HG03159 (cell line): ENCODE results near the gene CSF1R.
"Not testable (repeated sequence)": the region's sequence is repeated elsewhere in the genome, so short reads cannot be mapped to it uniquely, and the experiment has no call there.

Experiments used
- ATAC-seq: cut with Tn5 transposase; IDR thresholded peaks from one replicate; pipeline ENCODE4 v1.9.1; 2021; ENCODE audit warnings: mild to moderate bottlenecking, moderate library complexity; ENCODE audit not compliant: unreplicated experiment

Gene CSF1R

DNA sequence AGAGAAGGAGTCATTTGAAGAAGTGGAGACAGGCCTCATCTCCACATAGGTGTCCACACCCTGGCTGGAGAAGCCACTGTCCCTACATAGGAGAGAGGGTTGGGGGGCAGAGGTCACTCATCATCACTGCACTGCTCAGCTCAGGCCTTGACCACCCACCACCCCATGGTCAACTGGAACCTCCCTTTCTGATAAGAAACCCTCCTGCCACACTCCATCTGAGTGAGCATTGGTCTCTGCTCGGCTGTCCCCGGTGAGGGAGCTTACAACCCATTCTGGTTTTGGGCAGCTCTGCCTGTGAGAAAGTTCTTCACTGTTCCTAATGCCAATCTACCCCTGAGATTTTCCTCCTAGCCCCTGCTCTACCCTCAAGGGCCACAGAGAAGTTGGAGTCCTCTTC, 28.8 kb downstream of the CSF1R start:
- no peak for ATAC-seq

DNA sequence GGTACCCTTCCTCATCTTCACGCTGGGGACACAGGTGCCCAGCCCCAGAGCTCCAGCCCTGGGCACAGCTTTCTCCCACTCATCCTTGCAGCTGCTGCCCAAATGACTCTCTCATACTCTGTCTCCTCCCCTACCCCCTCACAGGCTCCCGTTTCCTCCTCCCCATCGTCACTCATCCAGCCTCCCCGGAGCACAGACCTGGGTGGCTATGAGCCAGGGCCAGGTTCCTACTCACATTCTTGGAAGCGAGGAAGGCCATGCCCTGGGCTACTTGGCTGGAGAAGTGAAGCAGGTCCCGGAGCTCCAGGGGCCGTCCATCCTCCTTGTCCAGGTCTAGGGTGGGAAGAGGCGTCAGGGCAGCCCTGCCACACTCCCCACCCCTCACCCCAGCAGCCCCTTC, 29.3 kb downstream of the CSF1R start:
- no peak for ATAC-seq

DNA sequence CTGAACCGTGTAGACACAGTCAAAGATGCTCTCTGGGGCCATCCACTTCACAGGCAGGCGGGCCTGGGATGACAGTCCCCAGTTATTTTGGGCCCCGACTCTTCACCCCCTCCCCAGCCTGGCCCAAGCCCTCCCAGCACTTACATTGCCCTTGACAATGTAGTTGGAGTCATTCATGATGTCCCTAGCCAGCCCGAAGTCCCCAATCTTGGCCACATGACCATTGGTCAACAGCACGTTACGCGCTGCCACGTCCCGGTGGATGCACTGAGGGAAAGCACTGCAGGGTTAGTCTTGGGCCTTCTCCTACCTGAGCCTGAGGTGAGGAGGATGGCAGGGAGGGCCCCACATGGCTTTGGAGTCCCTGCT, 30.3 kb downstream of the CSF1R start:
- ATAC-seq, result no peak

DNA sequence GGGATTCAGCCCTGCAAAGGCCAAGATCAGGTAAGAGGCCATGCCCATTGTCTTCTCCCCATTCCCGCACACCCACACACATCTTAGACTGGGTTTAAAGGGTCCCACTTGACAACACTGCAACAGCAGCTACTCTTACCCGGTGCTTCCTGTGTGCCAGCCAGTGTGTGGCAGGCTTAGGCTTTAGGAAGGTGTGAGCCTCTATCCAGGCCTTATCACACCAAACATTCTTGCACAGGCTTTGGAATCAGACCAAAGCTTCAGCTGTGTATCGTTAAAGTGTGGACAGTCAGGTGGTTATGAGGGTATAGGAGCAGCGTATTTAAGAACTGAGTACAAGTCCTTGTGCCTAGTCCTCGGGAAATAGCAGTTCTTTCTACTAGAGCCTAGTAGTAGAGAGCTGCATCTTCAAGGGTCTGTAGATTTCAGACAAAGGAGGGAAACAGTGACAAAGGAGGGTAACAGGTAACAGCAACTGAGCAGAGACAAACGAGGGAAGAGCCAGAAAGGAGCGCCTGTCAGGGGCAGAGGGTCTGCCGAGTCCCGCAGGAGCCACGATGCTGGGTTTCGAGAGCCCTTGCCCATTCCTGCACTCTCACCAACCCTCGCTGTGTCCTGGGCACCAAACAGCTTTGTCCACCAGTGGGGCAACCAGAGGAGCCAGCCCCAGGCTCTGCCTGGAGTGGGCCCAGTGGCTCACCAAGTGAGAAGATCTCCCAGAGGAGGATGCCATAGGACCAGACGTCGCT, 30.9 kb downstream of the CSF1R start:
- ATAC-seq, result no peak

DNA sequence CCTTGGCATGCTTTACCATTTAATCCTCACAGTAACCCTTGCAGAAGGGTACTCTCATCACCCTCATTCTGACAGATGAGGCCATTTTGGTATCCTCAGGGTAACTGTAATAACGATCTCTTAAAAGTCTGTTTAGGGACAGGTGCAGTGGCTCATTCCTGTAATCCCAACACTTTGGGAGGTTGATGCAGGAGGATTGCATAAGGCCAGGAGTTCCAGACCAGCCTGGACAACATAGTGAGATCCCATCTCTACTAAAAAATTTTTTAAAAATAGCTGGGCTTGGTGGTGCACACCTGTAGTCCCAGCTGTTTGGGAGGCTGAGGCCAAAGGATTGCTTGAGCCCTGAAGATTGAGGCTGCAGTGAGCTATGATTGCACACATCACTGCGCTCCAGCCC, 31.8 kb downstream of the CSF1R start:
- ATAC-seq, result no peak

DNA sequence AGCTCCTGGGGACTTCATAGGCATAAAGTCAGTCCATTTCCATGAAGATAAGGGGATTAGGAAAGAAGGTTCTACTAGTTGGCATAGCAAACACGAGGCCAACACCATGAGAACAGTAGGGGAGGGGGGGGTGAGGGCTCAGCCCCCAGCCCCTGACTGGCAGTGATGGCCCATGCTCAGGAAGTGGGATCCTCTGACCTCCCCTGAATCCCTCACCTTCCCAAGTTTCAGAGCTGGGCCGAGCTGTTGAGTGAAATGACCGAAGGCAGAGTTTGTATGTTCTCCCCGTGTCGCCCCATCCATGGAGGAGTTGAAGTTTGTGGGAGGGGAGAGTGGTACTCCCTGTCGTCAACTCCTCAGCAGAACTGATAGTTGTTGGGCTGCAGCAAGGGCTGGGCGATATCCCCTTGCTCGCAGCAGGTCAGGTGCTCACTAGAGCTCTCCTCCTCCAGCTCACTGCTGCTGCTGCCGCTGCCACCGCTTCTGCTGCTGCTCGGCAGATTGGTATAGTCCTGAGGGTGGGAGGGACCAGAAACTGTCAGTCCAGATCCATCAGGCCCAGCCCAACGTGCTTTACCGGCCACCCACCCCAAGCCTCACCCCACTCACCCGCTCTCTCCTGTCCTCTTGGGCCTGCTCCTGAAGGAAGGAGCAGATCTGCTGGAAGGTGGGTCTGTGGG, 32.5 kb downstream of the CSF1R start:
- no peak for ATAC-seq

DNA sequence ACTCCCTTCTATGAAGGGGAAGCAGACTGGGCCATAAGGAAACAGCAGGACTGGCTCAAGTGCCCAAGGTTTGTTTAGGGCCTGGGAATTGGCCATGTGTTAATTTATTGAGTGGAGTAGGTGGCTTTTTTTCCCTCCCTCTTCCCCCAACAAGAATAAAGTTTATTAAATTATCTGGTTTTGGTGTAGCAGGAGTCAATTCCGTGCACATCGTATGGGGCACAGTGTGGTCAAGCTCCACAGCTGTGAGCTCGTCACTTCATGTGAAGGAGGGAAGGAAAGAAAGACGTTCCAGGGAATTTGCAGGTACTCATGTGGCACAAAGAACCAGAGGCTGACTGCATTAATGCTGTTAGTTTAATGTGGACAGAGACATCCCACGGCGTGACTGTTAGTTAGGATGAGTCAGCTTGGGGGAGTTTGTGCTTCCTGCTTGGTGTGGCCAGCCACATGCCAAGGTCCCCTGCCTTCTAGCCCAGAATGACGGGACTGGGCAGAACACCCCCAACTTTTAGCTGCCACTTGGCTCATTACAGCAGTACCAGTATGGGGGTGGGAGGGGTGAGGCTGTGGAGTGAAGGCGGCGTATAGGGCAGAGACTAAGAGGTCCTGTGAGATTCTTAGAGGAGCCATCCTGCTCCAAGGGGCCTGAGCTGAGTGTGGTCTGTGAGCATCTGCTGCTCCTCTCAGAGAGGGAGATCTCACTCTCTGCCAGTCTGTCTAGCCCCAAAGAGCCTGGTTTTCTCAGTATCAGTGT, 33.2 kb downstream of the CSF1R start:
- no peak for ATAC-seq

DNA sequence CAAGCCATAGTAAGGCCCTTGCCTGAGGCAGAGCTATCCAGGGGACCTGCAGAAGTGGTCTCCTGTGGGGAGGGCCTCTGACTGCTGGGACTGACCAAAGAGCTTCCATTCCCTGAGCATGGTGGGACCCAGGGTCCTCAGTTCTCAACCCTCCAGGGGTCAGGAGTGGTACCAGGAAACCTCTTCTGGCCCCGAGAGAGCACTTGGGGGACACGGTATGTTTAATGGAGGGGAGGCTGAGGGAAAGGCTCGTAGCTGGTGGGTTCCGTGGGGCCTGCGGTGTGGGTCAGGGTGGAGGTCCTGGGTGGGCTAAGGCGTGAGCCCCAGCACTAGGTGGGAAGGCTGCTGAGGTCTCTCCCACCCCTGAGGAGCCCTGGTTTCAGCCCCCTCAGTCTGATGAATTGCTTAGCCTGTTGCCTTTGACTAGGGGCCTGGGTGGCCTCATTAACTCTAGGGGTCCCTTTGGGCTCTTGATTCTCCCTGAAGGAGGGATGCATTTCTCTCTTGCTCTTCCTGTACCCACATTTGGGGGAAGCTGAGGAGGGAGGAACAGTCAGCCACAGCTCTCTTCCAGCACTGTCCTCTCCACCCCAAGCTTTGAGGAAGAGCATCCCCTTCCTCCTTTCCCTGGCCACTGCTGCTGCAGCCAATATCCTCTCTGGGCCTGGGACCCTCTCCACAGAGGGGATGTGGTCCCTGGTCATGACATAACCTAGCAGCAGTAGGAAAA, 34.0 kb downstream of the CSF1R start:
- no peak for ATAC-seq

DNA sequence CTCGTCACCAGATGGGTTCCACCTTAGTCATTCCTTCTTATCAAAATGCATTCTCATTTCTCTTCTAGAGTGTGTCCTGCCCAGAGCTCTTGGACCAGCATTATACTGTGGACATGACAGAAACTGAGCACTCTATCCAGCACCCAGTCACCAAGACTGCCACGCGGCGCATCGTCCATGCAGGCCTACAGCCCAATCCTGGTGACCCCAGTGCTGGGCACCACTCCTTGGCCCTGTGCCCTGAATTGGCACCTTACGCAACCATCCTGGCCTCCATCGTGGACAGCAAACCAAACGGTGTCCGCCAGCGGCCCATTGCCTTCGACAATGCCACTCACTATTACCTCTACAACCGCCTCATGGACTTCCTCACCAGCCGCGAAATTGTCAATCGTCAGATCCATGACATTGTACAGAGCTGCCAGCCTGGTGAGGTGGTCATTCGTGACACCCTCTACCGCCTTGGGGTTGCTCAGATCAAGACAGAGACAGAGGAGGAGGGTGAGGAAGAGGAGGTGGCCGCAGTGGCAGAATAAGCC, 34.6 kb downstream of the CSF1R start:
- ATAC-seq, result no peak

DNA sequence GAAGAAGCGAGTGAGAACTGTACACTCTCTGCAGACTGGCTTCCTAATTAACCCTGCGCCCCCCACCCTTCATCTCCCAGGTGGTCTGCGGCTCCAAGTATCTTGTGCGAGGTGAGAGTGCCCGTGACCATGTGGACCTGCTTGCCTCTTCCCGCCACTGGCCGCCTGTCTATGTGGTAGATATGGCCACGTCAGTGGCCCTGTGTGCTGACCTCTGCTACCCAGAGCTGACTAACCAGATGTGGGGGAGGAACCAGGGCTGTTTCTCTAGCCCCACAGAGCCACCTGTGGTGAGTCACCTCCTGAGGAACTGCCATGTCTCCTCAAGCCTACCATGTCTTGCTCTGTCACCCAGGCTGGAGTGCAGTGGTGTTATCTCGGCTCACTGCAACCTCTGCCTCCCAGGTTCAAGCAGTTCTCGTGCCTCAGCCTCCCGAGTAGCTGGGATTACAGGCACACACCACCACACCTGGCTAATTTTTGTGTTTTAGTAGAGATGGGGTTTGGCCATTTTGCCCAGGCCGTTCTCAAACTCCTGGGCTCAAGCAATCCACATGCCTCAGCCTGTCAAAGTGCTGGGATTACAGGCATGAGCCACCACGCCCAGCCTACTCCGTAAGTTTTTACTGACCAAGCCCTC, 36.1 kb downstream of the CSF1R start:
- not testable (repeated sequence) for ATAC-seq

DNA sequence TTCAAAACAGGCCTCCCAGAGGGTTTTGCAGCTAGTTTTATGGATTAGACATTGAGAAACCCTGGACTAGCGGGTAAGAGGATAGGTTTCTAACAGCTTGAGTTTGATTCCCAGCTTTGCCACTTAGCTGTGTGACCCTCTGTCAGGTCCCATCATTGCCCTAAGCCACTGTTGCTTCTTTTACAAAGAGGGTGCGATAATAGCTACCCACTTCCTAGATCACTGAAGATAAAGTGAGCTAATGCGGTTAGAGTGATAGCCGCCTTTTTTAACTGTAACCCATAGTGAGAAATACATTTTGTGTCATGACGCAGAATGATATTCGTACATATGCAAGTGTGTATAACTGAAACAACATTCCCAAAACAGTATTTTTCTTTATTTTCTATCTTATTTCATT, 40.3 kb downstream of the CSF1R start:
- ATAC-seq, result no peak

DNA sequence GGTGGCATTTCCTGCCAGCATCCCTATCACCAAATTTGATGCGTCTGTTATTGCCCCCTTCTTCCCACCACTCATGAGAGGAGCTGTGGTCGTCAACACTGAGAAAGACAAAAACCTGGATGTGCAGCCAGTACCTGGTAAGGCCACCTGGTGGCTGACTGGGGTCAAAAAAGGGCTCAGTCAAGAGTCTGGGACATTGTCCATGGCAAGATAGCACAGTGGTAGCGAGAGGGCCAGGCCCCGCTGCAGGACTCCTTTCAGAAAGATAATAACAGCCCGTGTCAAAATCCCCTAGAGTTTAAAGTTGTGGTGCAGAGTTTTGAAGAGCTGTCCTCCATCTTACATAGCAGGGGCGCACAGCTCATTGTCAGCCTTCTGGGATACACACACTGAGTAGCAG, 40.8 kb downstream of the CSF1R start:
- no peak for ATAC-seq

DNA sequence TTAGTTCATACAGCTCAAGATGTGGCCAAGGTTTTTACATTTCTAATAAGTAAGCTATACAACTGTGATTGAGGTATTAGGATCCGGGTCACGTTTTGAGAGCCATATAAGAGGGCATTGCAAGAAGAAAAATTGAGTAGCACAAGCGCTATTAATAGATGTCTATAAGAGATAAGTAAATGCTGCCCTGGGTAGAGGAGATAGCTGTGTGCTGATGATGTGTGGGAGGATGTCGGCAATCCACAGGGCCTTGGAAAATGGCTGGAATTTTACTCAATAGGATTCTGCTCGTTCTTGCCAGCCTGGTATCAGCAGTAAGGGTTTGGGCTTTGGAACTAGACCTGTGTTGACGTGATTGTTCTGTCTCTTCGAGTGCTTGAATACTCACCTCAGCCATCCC, 41.6 kb downstream of the CSF1R start:
- no peak for ATAC-seq

DNA sequence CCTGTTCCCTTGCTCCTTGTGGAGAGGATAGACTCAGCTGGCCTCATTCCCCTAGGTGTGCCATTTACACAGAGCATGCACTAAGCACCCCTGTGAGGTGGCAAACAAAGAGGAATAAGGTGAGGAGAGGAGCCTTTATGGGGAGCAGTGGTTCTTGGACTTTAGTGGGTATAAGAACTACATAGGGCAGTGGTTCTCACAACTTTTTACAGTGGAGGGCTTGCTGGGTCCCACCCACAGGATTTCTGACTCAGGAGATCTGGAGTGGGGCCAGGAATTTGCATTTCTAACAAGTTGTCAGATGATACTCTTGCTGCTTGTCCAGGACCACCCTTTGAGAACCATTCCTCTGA, 42.0 kb downstream of the CSF1R start:
- ATAC-seq, result no peak

DNA sequence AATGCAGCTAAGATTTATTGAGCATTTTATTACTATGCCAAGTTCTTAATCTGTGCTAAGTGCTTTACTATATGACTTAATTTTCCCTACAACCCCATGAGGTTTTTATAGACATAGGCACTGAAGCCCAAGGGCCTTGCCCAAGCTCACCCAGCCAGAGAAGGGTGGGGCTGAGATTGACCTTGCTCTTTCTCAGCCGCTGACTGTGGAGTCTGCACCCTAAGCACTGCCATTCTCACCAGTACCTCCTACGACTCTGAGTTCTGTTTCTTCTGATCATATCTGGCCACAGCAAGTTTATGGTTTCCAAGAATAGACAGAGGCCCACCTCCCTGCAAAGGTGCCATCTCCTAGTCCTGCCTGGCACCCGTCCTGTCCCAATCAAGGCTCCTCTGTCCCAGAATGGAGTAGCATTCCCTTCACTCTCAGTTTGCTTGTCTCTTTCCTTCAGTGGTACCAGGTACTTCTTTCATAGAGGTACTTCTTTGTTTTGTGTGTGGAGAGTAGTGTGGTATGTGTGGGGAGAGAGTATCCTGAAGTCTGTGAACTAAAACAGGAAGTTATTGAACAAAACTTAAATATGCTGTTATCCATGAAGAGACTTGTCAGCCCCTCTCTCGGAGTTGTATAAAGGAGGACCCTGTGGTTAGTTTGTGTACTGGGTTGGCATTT, 42.6 kb downstream of the CSF1R start:
- ATAC-seq, result no peak

DNA sequence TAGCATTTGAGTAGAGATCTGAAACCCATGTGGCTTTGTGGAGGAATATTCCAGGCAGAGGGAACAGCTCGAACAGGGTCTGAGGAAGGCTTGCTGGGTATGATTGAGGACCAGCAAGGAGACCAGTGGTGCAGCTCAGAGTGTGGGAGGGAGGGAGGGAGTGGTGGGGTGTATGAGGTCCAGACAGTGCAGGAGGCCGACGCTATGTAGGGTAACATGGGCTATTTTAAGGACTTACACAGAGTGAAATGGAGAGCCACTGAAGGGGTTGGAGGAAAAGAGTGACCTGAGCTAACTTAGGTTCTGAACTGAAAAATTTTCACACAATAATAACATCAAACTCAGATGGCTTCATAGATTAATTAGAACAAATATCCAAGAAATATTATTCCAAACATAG, 43.9 kb downstream of the CSF1R start:
- no peak for ATAC-seq

DNA sequence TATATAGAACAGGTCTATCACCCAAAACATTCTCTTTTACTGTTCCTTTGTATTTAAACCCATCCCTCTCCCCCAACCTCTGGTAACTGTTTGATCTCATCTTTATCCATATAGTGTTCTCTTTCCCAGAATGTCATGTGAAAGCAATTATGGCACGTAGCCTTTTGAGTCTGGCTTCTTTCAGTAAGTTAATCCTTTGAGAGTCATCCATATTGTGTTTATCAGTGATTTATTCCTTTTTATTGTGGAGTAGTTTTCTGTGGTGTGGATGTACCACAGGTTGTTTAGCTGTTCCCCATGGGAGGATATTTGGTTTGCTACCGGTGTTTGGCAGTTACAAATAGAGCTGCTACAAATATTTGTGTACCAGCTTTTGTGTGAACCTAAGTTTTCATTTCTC, 47.8 kb downstream of the CSF1R start:
- no peak for ATAC-seq

DNA sequence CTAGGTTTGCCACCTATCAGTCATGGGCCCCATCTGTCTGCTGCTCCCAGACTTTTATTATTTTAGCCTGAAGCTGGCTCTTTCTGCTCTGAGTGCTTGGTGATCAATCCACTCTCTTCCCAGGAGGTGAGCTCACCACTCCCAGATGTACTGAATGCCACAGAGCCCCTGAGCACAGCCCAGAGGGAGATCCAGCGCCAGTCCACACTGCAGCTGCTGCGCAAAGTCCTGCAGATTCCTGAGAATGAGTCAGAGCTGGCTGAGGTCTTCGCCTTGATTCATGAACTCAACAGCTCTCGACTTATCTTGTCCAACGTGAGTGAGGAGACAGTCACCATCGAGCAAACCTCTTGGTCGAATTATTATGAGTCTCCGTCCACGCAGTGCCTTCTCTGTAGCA, 49.8 kb downstream of the CSF1R start:
- no peak for ATAC-seq

DNA sequence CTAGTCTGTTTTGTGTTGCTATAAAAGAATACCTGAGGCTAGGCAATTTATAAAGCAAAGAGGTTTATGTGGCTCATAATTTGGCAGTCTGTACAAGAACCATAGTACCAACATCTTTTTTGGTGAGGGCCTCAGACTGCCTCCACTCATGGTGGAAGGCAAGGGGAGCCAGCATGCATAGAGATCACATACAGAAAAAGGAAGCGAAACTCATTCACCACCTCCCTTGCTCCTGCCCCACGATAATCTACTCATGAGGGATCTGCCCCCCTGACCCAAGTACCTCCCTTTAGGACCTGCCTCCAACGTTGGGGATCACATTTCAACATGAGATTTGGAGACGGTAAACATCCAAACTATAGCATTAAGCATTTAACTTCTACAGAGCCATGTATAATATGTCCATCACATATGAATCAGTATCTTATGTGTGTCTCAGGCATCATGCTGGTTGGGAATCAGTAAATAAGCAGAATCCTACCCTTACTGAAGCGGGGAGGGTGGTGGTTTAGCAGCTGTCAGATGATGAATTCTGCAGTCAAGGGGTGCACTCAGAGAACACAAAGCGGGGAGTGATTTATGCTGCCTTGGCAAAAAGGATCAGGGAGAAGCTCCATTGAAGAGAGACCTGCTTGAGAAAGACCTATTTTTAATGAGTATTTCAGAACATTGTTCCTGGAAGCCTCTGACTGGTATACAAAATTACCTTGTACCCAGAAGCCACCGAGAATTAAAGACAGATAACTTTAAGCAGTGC, 51.0 kb downstream of the CSF1R start:
- ATAC-seq, result peak; percentile 98

DNA sequence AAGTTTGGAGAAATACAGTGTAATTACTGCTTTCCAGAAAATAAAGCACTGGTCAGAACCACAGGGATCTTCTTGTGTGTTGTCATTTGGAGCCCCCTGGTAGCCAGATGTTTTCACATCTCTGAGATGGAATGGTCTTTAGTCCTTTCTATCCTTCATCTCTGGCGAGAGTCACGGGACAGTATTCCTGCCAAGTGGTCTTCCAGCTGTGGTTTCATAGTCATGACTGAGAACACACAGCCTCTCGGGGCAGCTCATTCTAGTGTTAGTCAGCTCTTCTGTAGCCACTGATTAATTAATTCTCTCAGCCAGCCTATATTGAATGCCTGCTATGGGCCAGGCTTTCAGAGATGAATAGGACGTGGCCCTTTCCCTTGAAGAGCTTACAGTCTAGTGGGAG, 51.7 kb downstream of the CSF1R start:
- ATAC-seq, result no peak
